HepG2 (cell line): ENCODE data around the gene TTC4. TPM values are rescaled to one million over a fixed set of nuclear protein-coding genes. Genes with fewer than 3 reads are reported as not detected.

ENCODE experiments used
- ERF ChIP-seq: IDR thresholded peaks from 2 replicates; pipeline ENCODE4 v1.6.1; 2018; ENCODE audit warnings: missing biosample characterization, missing genetic modification reagents
- FOXA3 ChIP-seq: IDR thresholded peaks from 2 replicates; pipeline ENCODE4 v1.6.1; 2016; ENCODE audit warnings: missing genetic modification reagents, missing compliant biosample characterization
- KMT2B ChIP-seq: IDR thresholded peaks from 2 replicates; pipeline ENCODE4 v1.6.1; 2016; ENCODE audit warnings: missing genetic modification reagents, missing compliant biosample characterization
- MIER2 ChIP-seq: IDR thresholded peaks from 2 replicates; pipeline ENCODE4 v1.6.1; 2016; ENCODE audit warnings: missing biosample characterization, missing genetic modification reagents
- PHF20 ChIP-seq: sonication (generic); formaldehyde crosslinking; IDR thresholded peaks from 2 replicates; pipeline ENCODE4 v1.5.0; 2020; ENCODE audit warnings: mild to moderate bottlenecking, missing genetic modification reagents
- RXRA ChIP-seq: sonication (generic); formaldehyde crosslinking; IDR thresholded peaks from 2 replicates; pipeline ENCODE4 v1.5.1; 2020; ENCODE audit warnings: missing genetic modification reagents
- SALL2 ChIP-seq: sonication (generic); formaldehyde crosslinking; IDR thresholded peaks from 2 replicates; pipeline ENCODE4 v1.8.1; 2023; ENCODE audit warnings: mild to moderate bottlenecking, missing genetic modification reagents, inconsistent platforms
- SRSF1 ChIP-seq: fragments of 200-400 bp; formaldehyde crosslinking; optimal IDR thresholded peaks from 2 replicates; pipeline ENCODE3; 2017; ENCODE audit warnings: mild to moderate bottlenecking, low read depth, low read length, moderate library complexity
- TERF1 ChIP-seq: sonication (generic); formaldehyde crosslinking; IDR thresholded peaks from 2 replicates; pipeline ENCODE4 v1.8.0; 2022; ENCODE audit warnings: mild to moderate bottlenecking, missing genetic modification reagents, moderate library complexity
- ZBTB20 ChIP-seq: sonication (generic); formaldehyde crosslinking; IDR thresholded peaks from 2 replicates; pipeline ENCODE4 v1.8.1; 2023; ENCODE audit warnings: missing genetic modification reagents, low read depth, mild to moderate bottlenecking, borderline replicate concordance
- ZFP36L1 ChIP-seq: sonication (generic); formaldehyde crosslinking; IDR thresholded peaks from 2 replicates; pipeline ENCODE4 v1.8.0; 2022; ENCODE audit warnings: mild to moderate bottlenecking, missing genetic modification reagents, moderate library complexity
- ZMYM3 ChIP-seq: sonication (generic); formaldehyde crosslinking; IDR thresholded peaks from 2 replicates; pipeline ENCODE4 v1.5.1; 2020; ENCODE audit warnings: mild to moderate bottlenecking, missing genetic modification reagents
- ZNF383 ChIP-seq: sonication (generic); formaldehyde crosslinking; IDR thresholded peaks from 2 replicates; pipeline ENCODE4 v1.4.0; 2020; ENCODE audit warnings: missing genetic modification reagents, mild to moderate bottlenecking, borderline replicate concordance
- ZNF646 ChIP-seq: sonication (generic); formaldehyde crosslinking; IDR thresholded peaks from 2 replicates; pipeline ENCODE4 v1.9.0; 2021; ENCODE audit warnings: mild to moderate bottlenecking, missing genetic modification reagents
- ZNF710 ChIP-seq: sonication (generic); formaldehyde crosslinking; IDR thresholded peaks from 2 replicates; pipeline ENCODE4 v1.5.0; 2020; ENCODE audit warnings: mild to moderate bottlenecking, missing genetic modification reagents, borderline replicate concordance
- ZNF766 ChIP-seq: sonication (generic); formaldehyde crosslinking; IDR thresholded peaks from 2 replicates; pipeline ENCODE4 v1.5.0; 2020; ENCODE audit warnings: missing genetic modification reagents, borderline replicate concordance
- ZNF83 ChIP-seq: sonication (generic); formaldehyde crosslinking; IDR thresholded peaks from 2 replicates; pipeline ENCODE4 v1.4.0; 2020; ENCODE audit warnings: missing genetic modification reagents, mild to moderate bottlenecking, borderline replicate concordance
- ZSCAN29 ChIP-seq: sonication (generic); formaldehyde crosslinking; conservative IDR thresholded peaks from 2 replicates; pipeline ENCODE4 v1.4.0; 2020; ENCODE audit warnings: mild to moderate bottlenecking, missing genetic modification reagents
- polyA plus RNA-seq, 8 experiments: library from polyadenylated mRNA; depleted of rRNA in 3 of 8; stranded (reverse) in 7 of 8; unstranded in 1 of 8; fragments of >200 nt; fragmentation: Illumina TruSeq in 4 of 8; extraction: Trizol in 4 of 8; gene quantifications; 2 replicates each; pipeline versions ENCODE4 v1.2.1 to v1.2.3, GENCODE V29; 2011 to 2016; ENCODE audit warnings: low read depth in 4 of 8, missing spikeins in 1 of 8, mixed read lengths in 1 of 8; ENCODE audit not compliant: insufficient read depth in 1 of 8
- total RNA-seq, 5 experiments: library from RNA; depleted of rRNA; stranded (reverse); fragments of >200 nt; fragmentation: Illumina TruSeq; extraction: Trizol; gene quantifications; 2 replicates each; pipeline ENCODE4 v1.2.3, GENCODE V29; 2016; ENCODE audit warnings: low read depth in 1 of 5

TTC4 gene
- total and polyA plus RNA-seq, 2 of the 13 experiments (the other 11 are each of a cell fraction or from before 2014, with no cell fraction given): 13.1 to 24.7 TPM

GRCh38 chr1:54715493-54716298, at the start of gene TTC4 (continued):
- TF ChIP-seq ZNF646 (CRISPR knock-in tag) (no peak), ERF (CRISPR knock-in tag) (peak; percentile 86), ZSCAN29 (CRISPR knock-in tag) (0 out of 2 replicates have a peak, but pooled peaks have one; percentile 77), KMT2B (CRISPR knock-in tag) (peak; percentile 96), ZMYM3 (CRISPR knock-in tag) (peak; percentile 38; the same call in 1 of the 2 replicates), PHF20 (CRISPR knock-in tag) (peak; percentile 97), ZNF83 (CRISPR knock-in tag) (0 out of 2 replicates have a peak, but pooled peaks have one; percentile 22), ZFP36L1 (no peak), ZNF383 (CRISPR knock-in tag) (0 out of 2 replicates have a peak, but pooled peaks have one; percentile 22), TERF1 (CRISPR knock-in tag) (no peak), MIER2 (CRISPR knock-in tag) (peak; percentile 80; the same call in 1 of the 2 replicates), ZNF710 (CRISPR knock-in tag) (peak; percentile 76; the same call in 1 of the 2 replicates), RXRA (CRISPR knock-in tag) (peak; percentile 81), ZBTB20 (CRISPR knock-in tag) (peak; percentile 72), FOXA3 (CRISPR knock-in tag) (peak; percentile 53), SALL2 (peak; percentile 83; the same call in 1 of the 2 replicates), ZNF766 (CRISPR knock-in tag) (0 out of 2 replicates have a peak, but pooled peaks have one; percentile 39), SRSF1 (peak; percentile 92)
